Smooth muscle cell (in vitro differentiated cells): Measurements from ENCODE around the gene CXXC1. TPM values are rescaled to one million over a fixed set of nuclear protein-coding genes. Genes with fewer than 3 reads are reported as not detected.
A peak's percentile ranks its signal among the peaks of the same experiment; 100 is the strongest.

Source experiments
- DNase-seq: peaks from one replicate; lab custom pipeline; 2025; ENCODE audit not compliant: unreplicated experiment; lab: John Stamatoyannopoulos, UW
- H2AFZ ChIP-seq: fragments of 200-600 bp; sonication (generic); 2 replicates; pipeline ENCODE4 v1.6.0; 2016; ENCODE audit warnings: antibody characterized with exemption, low read depth, mild to moderate bottlenecking
- H3F3A ChIP-seq: fragments of 200-600 bp; sonication (generic); 2 replicates; pipeline ENCODE4 v1.6.0; 2017; ENCODE audit warnings: antibody characterized with exemption, low read depth
- H3K27ac ChIP-seq: fragments of 200-600 bp; sonication (generic); 2 replicates; pipeline ENCODE4 v1.5.1; 2016; ENCODE audit warnings: low read depth, mild to moderate bottlenecking
- H3K27me3 ChIP-seq: fragments of 200-600 bp; sonication (generic); 2 replicates; pipeline ENCODE4 v1.6.1; 2016; ENCODE audit warnings: low read depth, mild to moderate bottlenecking
- H3K36me3 ChIP-seq: fragments of 200-600 bp; sonication (generic); 2 replicates; pipeline ENCODE4 v1.5.1; 2016; ENCODE audit warnings: low read depth
- H3K4me1 ChIP-seq: fragments of 200-600 bp; sonication (generic); 2 replicates; pipeline ENCODE4 v1.5.1; 2016; ENCODE audit warnings: low read depth
- H3K4me2 ChIP-seq: fragments of 200-600 bp; sonication (generic); 2 replicates; pipeline ENCODE4 v1.6.0; 2016; ENCODE audit warnings: mild to moderate bottlenecking
- H3K4me3 ChIP-seq: fragments of 200-600 bp; sonication (generic); 2 replicates; pipeline ENCODE4 v1.5.1; 2016; ENCODE audit warnings: mild to moderate bottlenecking
- H3K79me2 ChIP-seq: fragments of 200-600 bp; sonication (generic); 2 replicates; pipeline ENCODE4 v1.6.0; 2016; ENCODE audit warnings: low read depth, mild to moderate bottlenecking
- H3K9ac ChIP-seq: fragments of 200-600 bp; sonication (generic); 2 replicates; pipeline ENCODE4 v1.6.0; 2016; ENCODE audit warnings: low read depth
- H3K9me3 ChIP-seq: fragments of 200-600 bp; sonication (generic); replicated peaks from 2 replicates; pipeline ENCODE4 v1.5.1; 2016; ENCODE audit warnings: low read depth
- H4K20me1 ChIP-seq: fragments of 200-600 bp; sonication (generic); 2 replicates; pipeline ENCODE4 v1.6.0; 2016; ENCODE audit warnings: low read depth
- WGBS: methylation state at CpG from one replicate; pipeline ENCODE4 v1.1.7; 2016; ENCODE audit warnings: low lambda C conversion rate; 5-methylcytosine and 5-hydroxymethylcytosine counted together
- polyA plus RNA-seq: library from polyadenylated mRNA; unstranded; fragments of >200 nt; fragmentation: Nextera tagmentation; extraction: Ambion mirVana; gene quantifications from 2 replicates; pipeline ENCODE4 v1.2.1, GENCODE V29; 2016
- total RNA-seq: library from RNA; depleted of rRNA; stranded (reverse); fragments of >200 nt; gene quantifications from 2 replicates; pipeline ENCODE4 v1.2.3, GENCODE V29; 2014
- TF ChIP-seq, protein P1 (sequence below): fragments of 200-600 bp; sonication (generic); IDR thresholded peaks from 2 replicates; pipeline ENCODE4 v1.5.1; 2017; ENCODE audit warnings: borderline replicate concordance, mild to moderate bottlenecking, antibody characterized with exemption; ENCODE audit not compliant: insufficient read depth, poor library complexity, severe bottlenecking

Gene CXXC1
- total and polyA plus RNA-seq, 2 experiments from 2014 or later, result 15.4 to 39.6 TPM

DNA sequence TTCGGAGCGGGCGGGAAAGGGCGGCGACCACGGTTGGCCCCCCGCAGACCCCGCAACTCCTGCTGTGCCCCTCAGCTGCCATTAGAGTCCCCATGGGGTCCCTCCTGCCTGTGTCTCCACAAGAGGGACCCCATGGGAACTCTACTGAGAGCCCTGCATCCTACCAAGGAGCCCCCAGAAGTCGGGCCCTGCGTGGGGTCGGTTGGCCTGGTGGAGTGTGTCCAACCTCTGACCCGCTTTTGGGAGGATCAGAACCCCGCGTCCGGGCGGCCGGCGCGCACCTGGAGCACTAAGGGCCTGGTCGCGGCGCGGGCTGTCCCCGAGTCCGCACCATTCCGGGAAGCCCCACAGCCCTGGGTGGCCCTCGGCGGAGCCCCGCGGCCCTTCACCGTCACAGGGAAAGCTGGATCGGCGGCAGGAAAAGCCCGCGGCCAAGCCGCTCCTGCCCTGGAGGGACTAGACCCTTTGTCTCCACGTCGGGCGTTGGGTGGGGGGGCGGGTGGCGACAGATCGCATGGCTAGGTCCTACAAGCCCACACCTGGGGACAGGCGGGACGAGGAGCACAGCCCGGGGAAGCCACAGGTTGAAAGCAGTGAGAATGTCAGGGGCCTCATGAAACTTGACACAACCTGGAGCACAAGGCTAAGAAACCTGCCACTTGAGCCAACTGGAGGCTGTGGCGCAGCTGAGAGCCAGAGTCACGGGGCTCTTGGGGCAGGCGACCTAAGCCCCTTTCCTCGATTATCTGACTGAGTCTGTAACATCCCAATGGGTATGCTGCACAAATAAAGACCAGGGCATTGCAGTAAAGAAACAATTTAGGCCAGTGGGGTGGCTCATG lies 11.2 kb upstream of the CXXC1 start:
- H2AFZ ChIP-seq, result peak overlapping the region; percentile 98

DNA sequence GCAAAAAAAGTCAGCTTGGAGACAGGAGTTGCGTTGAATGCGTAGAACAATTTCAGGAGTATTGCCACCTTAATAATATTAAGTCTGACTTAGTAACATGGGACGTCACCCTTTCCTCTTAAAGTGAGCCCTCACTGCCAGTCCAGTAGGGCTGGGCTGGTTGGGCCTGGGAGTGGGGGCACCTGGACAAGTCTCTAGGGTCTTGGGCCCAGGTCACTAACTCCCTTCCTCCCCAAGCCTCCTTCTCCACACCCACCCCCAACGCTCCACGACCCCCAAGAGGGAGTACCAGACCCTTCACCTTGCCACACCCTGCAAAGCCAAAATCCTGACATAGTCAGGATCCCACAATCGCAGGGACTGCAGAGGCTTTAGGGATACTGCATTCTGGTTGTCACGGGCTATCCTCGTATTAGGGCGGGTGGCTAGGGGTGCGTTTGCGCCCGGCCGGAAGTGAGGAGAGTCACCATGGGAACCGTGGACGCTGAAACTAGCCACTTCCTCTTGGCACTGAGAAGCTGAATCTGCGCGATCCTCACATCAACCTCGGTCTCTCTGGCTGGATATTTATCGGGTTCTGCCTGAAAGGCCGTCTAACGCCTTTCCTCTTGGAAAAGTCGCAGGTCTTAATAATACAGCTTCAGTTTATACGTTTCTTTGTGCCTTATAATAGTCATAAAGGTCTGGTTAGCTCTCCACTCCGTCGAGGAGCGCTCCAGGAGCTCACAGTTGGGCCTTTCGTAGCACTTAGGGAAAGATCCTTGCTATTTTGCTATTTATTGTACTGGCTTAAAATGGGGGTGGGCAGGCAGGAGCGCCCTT lies 10.3 kb upstream of the CXXC1 start:
- WGBS, result 36% methylated on average over 28 of the region's 28 CpGs
- Histone ChIP-seq H3K79me2 (no peaks in the 10 kb centered on the region), H4K20me1 (no peaks in the 10 kb centered on the region), H3F3A (no peaks in the 10 kb centered on the region), H3K4me2 (peak overlapping the region; percentile 96), H3K27me3 (no peaks in the 10 kb centered on the region), H3K4me3 (peak overlapping the region; percentile 57), H2AFZ (peak overlapping the region; percentile 98), H3K9ac (no peak overlapping the region), H3K4me1 (no peaks in the 10 kb centered on the region), H3K27ac (no peak overlapping the region), H3K9me3 (no peaks in the 10 kb centered on the region), H3K36me3 (no peaks in the 10 kb centered on the region)
- DNase-seq, result no peak
- TF ChIP-seq, protein P1, sequence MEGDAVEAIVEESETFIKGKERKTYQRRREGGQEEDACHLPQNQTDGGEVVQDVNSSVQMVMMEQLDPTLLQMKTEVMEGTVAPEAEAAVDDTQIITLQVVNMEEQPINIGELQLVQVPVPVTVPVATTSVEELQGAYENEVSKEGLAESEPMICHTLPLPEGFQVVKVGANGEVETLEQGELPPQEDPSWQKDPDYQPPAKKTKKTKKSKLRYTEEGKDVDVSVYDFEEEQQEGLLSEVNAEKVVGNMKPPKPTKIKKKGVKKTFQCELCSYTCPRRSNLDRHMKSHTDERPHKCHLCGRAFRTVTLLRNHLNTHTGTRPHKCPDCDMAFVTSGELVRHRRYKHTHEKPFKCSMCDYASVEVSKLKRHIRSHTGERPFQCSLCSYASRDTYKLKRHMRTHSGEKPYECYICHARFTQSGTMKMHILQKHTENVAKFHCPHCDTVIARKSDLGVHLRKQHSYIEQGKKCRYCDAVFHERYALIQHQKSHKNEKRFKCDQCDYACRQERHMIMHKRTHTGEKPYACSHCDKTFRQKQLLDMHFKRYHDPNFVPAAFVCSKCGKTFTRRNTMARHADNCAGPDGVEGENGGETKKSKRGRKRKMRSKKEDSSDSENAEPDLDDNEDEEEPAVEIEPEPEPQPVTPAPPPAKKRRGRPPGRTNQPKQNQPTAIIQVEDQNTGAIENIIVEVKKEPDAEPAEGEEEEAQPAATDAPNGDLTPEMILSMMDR, result no peak

More for the DNA sequence above, 11.2 kb upstream of the CXXC1 start:
- Histone ChIP-seq H3K27ac (no peak overlapping the region), H4K20me1 (no peaks in the 10 kb centered on the region), H3K4me1 (no peaks in the 10 kb centered on the region), H3K9me3 (no peaks in the 10 kb centered on the region), H3K27me3 (no peaks in the 10 kb centered on the region), H3K79me2 (no peaks in the 10 kb centered on the region), H3K4me3 (peak overlapping the region; percentile 57), H3K4me2 (peak overlapping the region; percentile 96), H3F3A (no peaks in the 10 kb centered on the region), H3K9ac (no peak overlapping the region), H3K36me3 (no peaks in the 10 kb centered on the region)
- TF ChIP-seq, protein P1, result no peak
- DNase-seq, result no peak
- 94% methylated on average over 37 of the region's 49 CpGs for WGBS

DNA sequence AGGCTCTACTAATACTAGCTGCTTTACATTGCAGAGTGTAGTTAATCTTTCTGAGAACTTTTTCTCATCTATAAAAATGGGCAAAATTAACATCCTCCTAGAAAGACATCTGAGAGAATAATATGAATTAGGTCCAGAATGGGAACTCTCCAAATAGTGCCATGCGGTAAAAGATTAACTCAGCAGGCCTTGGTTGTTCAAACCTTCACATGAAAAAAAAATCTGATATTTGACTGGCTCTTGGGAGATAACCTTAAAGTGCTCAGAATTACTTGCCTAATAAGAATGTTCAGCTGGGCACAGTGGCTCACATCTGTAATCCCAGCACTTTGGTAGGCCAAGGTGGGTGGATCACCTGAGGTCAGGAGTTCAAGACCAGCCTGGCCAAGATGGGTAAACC lies 5.5 kb upstream of the CXXC1 start:
- Histone ChIP-seq H3K27me3 (no peaks in the 10 kb centered on the region), H3K79me2 (no peaks in the 10 kb centered on the region), H3K4me1 (peaks cover 4% of the 10 kb centered on the region), H2AFZ (no peak overlapping the region), H3K4me2 (no peak overlapping the region), H3F3A (no peaks in the 10 kb centered on the region), H3K9ac (no peak overlapping the region), H3K27ac (no peak overlapping the region), H4K20me1 (no peaks in the 10 kb centered on the region), H3K4me3 (no peak overlapping the region), H3K9me3 (no peaks in the 10 kb centered on the region), H3K36me3 (no peaks in the 10 kb centered on the region)
- no peak for DNase-seq
- WGBS, result 93% methylated on average over 1 of the region's 1 CpG
- TF ChIP-seq, protein P1, result no peak
